ENCODE data around the gene FSTL4. TPM values are rescaled to one million over a fixed set of nuclear protein-coding genes. Genes with fewer than 3 reads are reported as not detected.

FSTL4 gene
- total RNA-seq, 6 donors from 2014 or later: 0.49 to 4.6 (median 1.1) TPM

DNA sequence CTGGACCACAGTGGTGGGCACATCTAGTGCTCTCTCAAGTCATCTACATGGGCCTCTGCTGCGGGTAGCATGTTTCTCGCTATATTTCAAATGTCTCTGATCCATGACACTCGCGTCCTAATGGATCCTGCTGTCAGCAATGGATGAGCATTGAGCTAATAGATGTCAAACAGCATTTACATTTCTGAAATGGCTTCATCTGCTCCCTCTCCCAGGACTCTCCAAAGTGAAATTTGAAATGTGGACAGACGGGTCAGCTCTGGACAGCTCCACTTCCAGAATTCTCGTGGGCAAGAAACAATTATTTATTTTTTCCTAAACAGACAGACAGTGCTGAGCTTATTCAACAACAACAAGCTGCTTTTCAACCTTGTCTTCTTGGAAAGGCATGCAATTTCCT lies 58.1 kb downstream of the FSTL4 start:
- DNase-seq (no peak), ATAC-seq (ENCODE audit: low FRiP score in 2 of 2) (no peak)
- Histone ChIP-seq H3K4me3 (no peak overlapping the region), H3K27ac (no peak overlapping the region), H3K36me3 (no peaks in the 10 kb centered on the region), H3K4me1 (no peaks in the 10 kb centered on the region), H3K9me3 (no peaks in the 10 kb centered on the region), H3K27me3 (no peaks in the 10 kb centered on the region)
- WGBS, 2 donors: 71 to 72% methylated on average over 6 of the region's 6 CpGs
- TF ChIP-seq POLR2A (IDR thresholded peaks at IDR 0.05) (no peak), POLR2AphosphoS5 (IDR thresholded peaks at IDR 0.05) (no peak), EP300 (IDR thresholded peaks at IDR 0.05) (no peak)
- TF ChIP-seq, protein P1, sequence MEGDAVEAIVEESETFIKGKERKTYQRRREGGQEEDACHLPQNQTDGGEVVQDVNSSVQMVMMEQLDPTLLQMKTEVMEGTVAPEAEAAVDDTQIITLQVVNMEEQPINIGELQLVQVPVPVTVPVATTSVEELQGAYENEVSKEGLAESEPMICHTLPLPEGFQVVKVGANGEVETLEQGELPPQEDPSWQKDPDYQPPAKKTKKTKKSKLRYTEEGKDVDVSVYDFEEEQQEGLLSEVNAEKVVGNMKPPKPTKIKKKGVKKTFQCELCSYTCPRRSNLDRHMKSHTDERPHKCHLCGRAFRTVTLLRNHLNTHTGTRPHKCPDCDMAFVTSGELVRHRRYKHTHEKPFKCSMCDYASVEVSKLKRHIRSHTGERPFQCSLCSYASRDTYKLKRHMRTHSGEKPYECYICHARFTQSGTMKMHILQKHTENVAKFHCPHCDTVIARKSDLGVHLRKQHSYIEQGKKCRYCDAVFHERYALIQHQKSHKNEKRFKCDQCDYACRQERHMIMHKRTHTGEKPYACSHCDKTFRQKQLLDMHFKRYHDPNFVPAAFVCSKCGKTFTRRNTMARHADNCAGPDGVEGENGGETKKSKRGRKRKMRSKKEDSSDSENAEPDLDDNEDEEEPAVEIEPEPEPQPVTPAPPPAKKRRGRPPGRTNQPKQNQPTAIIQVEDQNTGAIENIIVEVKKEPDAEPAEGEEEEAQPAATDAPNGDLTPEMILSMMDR (IDR thresholded peaks at IDR 0.05): no peak

DNA sequence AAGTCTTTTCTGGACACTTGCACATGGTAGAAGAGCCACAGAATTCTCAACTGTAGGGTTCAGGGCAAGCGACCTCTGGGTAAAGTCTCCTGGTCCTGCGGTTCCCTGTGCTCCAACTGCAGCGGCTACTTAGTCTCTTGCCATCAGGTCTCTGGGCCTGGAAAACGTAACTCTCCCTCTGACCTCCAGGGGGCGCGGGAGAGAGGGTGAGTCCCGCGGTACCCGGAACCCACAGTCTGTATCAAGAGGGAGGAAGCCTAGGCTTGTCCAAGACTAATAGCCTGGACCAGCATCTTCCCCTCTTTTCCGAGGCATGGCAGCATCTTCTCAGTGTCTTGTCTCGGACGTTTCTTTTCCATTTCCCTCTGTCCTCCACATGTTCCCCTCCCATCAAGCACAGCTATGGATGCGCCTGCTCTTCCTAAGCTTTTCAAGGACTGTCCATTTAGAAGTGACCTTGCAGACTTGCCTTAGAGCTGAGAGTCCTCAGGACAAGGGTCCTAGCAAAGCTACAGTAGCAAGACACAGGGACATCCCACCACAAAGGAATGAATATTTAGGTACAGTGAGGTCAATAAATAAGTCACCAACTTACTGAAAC lies 59.3 kb downstream of the FSTL4 start:
- Histone ChIP-seq H3K27me3 (no peaks in the 10 kb centered on the region), H3K4me1 (no peaks in the 10 kb centered on the region), H3K36me3 (no peaks in the 10 kb centered on the region), H3K27ac (no peak overlapping the region), H3K9me3 (no peaks in the 10 kb centered on the region), H3K4me3 (no peak overlapping the region)
- TF ChIP-seq, protein P1 (IDR thresholded peaks at IDR 0.05): peak; percentile 44 to 68 (median 59)
- TF ChIP-seq POLR2AphosphoS5 (IDR thresholded peaks at IDR 0.05): no peak
- DNase-seq (peak in 1 of 2 donors; percentile 48), ATAC-seq (ENCODE audit: low FRiP score in 2 of 2) (peak; percentile 80 to 81)
- WGBS, 2 donors: 26 to 31% methylated on average over 13 of the region's 13 CpGs

DNA sequence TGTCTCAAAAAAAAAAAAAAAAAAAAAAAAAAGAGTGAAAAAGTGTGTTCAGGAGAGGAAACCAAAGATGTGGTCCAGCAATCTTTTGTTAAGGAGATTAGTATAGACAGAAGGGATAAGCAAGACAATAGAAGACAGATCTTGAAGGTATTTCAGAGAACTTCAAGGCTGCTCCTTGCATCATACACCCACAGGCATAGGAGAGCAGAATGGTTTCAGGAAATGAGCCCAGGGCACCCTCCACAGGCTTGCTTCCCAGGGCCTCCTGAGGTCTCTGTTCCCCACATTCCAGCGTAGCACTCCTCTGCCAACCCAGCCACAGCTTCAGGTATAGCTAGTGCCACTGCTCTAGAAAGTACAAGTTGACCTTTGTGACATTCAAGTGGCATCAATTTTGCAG lies 65.8 kb downstream of the FSTL4 start:
- Histone ChIP-seq H3K4me1 (no peaks in the 10 kb centered on the region), H3K9me3 (no peaks in the 10 kb centered on the region), H3K27ac (no peak overlapping the region), H3K36me3 (no peaks in the 10 kb centered on the region), H3K4me3 (no peak overlapping the region), H3K27me3 (no peaks in the 10 kb centered on the region)
- WGBS, 2 donors: 57 to 58% methylated on average over 1 of the region's 1 CpG
- no peak for TF ChIP-seq POLR2AphosphoS5 (IDR thresholded peaks at IDR 0.05)
- TF ChIP-seq, protein P1 (IDR thresholded peaks at IDR 0.05): no peak
- no peak for TF ChIP-seq EP300 (IDR thresholded peaks at IDR 0.05)
- no peak for TF ChIP-seq POLR2A (IDR thresholded peaks at IDR 0.05)
- ATAC-seq (ENCODE audit: low FRiP score in 2 of 2) (no peak), DNase-seq (no peak)

- WGBS, 2 donors: 74 to 77% methylated on average over 3 of the region's 3 CpGs
These were observed 68.0 kb downstream of the FSTL4 start for GRCh38 chr5:133544346-133544745.

More at GRCh38 chr5:133544346-133544745, 68.0 kb downstream of the FSTL4 start:
- Histone ChIP-seq H3K9me3 (no peaks in the 10 kb centered on the region), H3K4me1 (no peaks in the 10 kb centered on the region), H3K4me3 (no peak overlapping the region), H3K27me3 (no peaks in the 10 kb centered on the region), H3K36me3 (no peaks in the 10 kb centered on the region), H3K27ac (no peak overlapping the region)
- ATAC-seq (ENCODE audit: low FRiP score in 2 of 2) (no peak), DNase-seq (no peak)
- TF ChIP-seq, protein P1 (IDR thresholded peaks at IDR 0.05): no peak
- TF ChIP-seq POLR2AphosphoS5 (IDR thresholded peaks at IDR 0.05): no peak
- no peak for TF ChIP-seq POLR2A (IDR thresholded peaks at IDR 0.05)
- TF ChIP-seq EP300 (IDR thresholded peaks at IDR 0.05): no peak

All from upper lobe of left lung (tissue), 6 donors.